Measurements from ENCODE around the gene ATP2A3. TPM values are rescaled to one million over a fixed set of nuclear protein-coding genes. Genes with fewer than 3 reads are reported as not detected.

Gene ATP2A3
- total and polyA plus RNA-seq, 2 donors (not counting 3 experiments of a cell fraction or from before 2014, with no cell fraction given), result 0.37 to 0.55 TPM

GRCh38 chr17:3923466-3924190 is 40.6 kb downstream of the ATP2A3 start:
- no peaks in the 10 kb centered on the region for H4K20me1 ChIP-seq (replicated peaks; ENCODE audit: control insufficient read depth, extremely low read depth, insufficient read depth, low read length)
- no TSS peak for BruUV-seq (replicated peaks)
- no peaks in the 10 kb centered on the region for H3K79me2 ChIP-seq (ENCODE audit: control insufficient read depth, insufficient read depth, low read length)
- no peak overlapping the region for H3K9ac ChIP-seq (replicated peaks; ENCODE audit: extremely low read depth, insufficient read depth, low read length)
- no peak overlapping the region for H2AFZ ChIP-seq (ENCODE audit: low read depth, low read length)
- no peaks in the 10 kb centered on the region for H3K9me3 ChIP-seq (replicated peaks; ENCODE audit: control insufficient read depth, insufficient read depth, low read length)
- ChIA-PET POLR2A (no interaction called here), CTCF (interaction anchor here (2.0 to 5.1 kb wide), 2 partner anchors 10 to 11 kb away, joined by 11 to 31 read pairs; no protein-coding TSS in a partner anchor)
- no peaks in the 10 kb centered on the region for H3K27me3 ChIP-seq (ENCODE audit: control insufficient read depth in 2 of 2, insufficient read depth in 2 of 2, low read length in 2 of 2)
- intact Hi-C loops (cut with micrococcal nuclease) (no loop called here), dilution Hi-C loops (cut with MboI; ENCODE audit: extremely low pct_ligation_motif_present, low sequenced_read_pairs) (no loop called here)
- no peak overlapping the region for H3K4me2 ChIP-seq (ENCODE audit: insufficient read depth, low read length)
- no peaks in the 10 kb centered on the region for H3K4me1 ChIP-seq (ENCODE audit: control insufficient read depth, extremely low read depth, insufficient read depth, low read length)
- H3K27ac ChIP-seq (ENCODE audit: insufficient read depth, low read depth, low read length), result no peak overlapping the region
- H3K36me3 ChIP-seq (ENCODE audit: control insufficient read depth in 2 of 2, extremely low read depth in 1 of 2, insufficient read depth in 2 of 2, low read length in 2 of 2), result no peaks in the 10 kb centered on the region
- FAIRE-seq (no peak), DNase-seq (ENCODE audit: low read depth, low spot score) (no peak)
- no peak overlapping the region for H3K4me3 ChIP-seq (replicated peaks in 1 of 3; ENCODE audit: insufficient read depth in 1 of 3, low read depth in 1 of 3, low read length in 3 of 3)
- H3K9me1 ChIP-seq (replicated peaks; ENCODE audit: control insufficient read depth, extremely low read depth, insufficient read depth, low read length), result no peaks in the 10 kb centered on the region
- TF ChIP-seq POLR2AphosphoS5 (IDR thresholded peaks at IDR 0.05; ENCODE audit: insufficient read depth, low read depth, low read length) (no peak), FOS (IDR thresholded peaks at IDR 0.05; ENCODE audit: borderline replicate concordance, insufficient read depth, low read length) (no peak), JUN (IDR thresholded peaks at IDR 0.05; ENCODE audit: borderline replicate concordance, insufficient read depth, insufficient read length, low read depth) (no peak)
- TF ChIP-seq, protein P1, sequence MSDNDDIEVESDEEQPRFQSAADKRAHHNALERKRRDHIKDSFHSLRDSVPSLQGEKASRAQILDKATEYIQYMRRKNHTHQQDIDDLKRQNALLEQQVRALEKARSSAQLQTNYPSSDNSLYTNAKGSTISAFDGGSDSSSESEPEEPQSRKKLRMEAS (IDR thresholded peaks at IDR 0.05; ENCODE audit: insufficient read depth, insufficient read length), result no peak

DNA sequence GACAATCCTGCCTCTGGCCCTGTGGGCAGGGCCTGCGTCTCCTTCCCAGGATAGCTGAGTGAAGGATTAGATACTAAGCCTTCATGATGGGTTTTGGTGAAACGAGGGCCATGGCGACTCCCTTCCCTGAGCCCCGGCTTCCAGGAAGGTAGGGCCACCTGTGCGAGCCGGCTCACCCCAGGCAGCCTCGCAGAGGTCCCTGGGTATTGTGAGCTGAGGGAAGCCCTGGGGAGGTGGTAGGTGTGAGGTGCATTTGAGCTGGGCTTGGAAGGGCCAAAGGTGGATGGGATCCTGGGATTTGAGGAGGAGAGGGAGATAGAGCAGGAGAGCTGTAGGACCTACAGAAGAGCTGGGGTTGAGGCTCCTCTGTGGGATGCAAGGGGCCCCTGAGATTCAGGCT is 41.5 kb downstream of the ATP2A3 start:
- ChIA-PET POLR2A (no interaction called here), CTCF (interaction anchor here (2.0 to 5.1 kb wide), 2 partner anchors 9 to 12 kb away, joined by 11 to 31 read pairs; no protein-coding TSS in a partner anchor)
- Histone ChIP-seq H3K27ac (ENCODE audit: insufficient read depth, low read depth, low read length) (no peak overlapping the region), H3K4me3 (replicated peaks in 1 of 3; ENCODE audit: insufficient read depth in 1 of 3, low read depth in 1 of 3, low read length in 3 of 3) (no peak overlapping the region), H3K9me3 (replicated peaks; ENCODE audit: control insufficient read depth, insufficient read depth, low read length) (no peaks in the 10 kb centered on the region), H3K27me3 (ENCODE audit: control insufficient read depth in 2 of 2, insufficient read depth in 2 of 2, low read length in 2 of 2) (no peaks in the 10 kb centered on the region), H3K4me1 (ENCODE audit: control insufficient read depth, extremely low read depth, insufficient read depth, low read length) (no peaks in the 10 kb centered on the region), H3K36me3 (ENCODE audit: control insufficient read depth in 2 of 2, extremely low read depth in 1 of 2, insufficient read depth in 2 of 2, low read length in 2 of 2) (no peaks in the 10 kb centered on the region), H3K9ac (replicated peaks; ENCODE audit: extremely low read depth, insufficient read depth, low read length) (no peak overlapping the region), H3K4me2 (ENCODE audit: insufficient read depth, low read length) (no peak overlapping the region), H4K20me1 (replicated peaks; ENCODE audit: control insufficient read depth, extremely low read depth, insufficient read depth, low read length) (no peaks in the 10 kb centered on the region), H2AFZ (ENCODE audit: low read depth, low read length) (no peak overlapping the region), H3K9me1 (replicated peaks; ENCODE audit: control insufficient read depth, extremely low read depth, insufficient read depth, low read length) (no peaks in the 10 kb centered on the region), H3K79me2 (ENCODE audit: control insufficient read depth, insufficient read depth, low read length) (no peaks in the 10 kb centered on the region)
- dilution Hi-C loops (cut with MboI; ENCODE audit: extremely low pct_ligation_motif_present, low sequenced_read_pairs) (no loop called here), intact Hi-C loops (cut with micrococcal nuclease) (no loop called here)
- BruUV-seq (replicated peaks), result no TSS peak
- TF ChIP-seq GATA2 (IDR thresholded peaks at IDR 0.05; ENCODE audit: insufficient read depth, insufficient read length, low read depth, low read length) (no peak), POLR2AphosphoS5 (IDR thresholded peaks at IDR 0.05; ENCODE audit: insufficient read depth, low read depth, low read length) (no peak), EZH2 (IDR thresholded peaks at IDR 0.05; ENCODE audit: borderline replicate concordance, low read depth, low read length, severe bottlenecking) (no peak), JUN (IDR thresholded peaks at IDR 0.05; ENCODE audit: borderline replicate concordance, insufficient read depth, insufficient read length, low read depth) (no peak), POLR2A (IDR thresholded peaks at IDR 0.05; ENCODE audit: low read depth, low read length) (no peak), MYC (IDR thresholded peaks at IDR 0.05; ENCODE audit: low read depth, low read length) (no peak), FOS (IDR thresholded peaks at IDR 0.05; ENCODE audit: borderline replicate concordance, insufficient read depth, low read length) (no peak)
- TF ChIP-seq, protein P1 (IDR thresholded peaks at IDR 0.05; ENCODE audit: insufficient read depth, insufficient read length), result no peak
- TF ChIP-seq, protein P2, sequence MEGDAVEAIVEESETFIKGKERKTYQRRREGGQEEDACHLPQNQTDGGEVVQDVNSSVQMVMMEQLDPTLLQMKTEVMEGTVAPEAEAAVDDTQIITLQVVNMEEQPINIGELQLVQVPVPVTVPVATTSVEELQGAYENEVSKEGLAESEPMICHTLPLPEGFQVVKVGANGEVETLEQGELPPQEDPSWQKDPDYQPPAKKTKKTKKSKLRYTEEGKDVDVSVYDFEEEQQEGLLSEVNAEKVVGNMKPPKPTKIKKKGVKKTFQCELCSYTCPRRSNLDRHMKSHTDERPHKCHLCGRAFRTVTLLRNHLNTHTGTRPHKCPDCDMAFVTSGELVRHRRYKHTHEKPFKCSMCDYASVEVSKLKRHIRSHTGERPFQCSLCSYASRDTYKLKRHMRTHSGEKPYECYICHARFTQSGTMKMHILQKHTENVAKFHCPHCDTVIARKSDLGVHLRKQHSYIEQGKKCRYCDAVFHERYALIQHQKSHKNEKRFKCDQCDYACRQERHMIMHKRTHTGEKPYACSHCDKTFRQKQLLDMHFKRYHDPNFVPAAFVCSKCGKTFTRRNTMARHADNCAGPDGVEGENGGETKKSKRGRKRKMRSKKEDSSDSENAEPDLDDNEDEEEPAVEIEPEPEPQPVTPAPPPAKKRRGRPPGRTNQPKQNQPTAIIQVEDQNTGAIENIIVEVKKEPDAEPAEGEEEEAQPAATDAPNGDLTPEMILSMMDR (IDR thresholded peaks at IDR 0.05; ENCODE audit: extremely low read depth in 1 of 2, insufficient read depth in 1 of 2, low read depth in 1 of 2, low read length in 2 of 2), result no peak
- FAIRE-seq (no peak), DNase-seq (ENCODE audit: low read depth, low spot score) (no peak)
